Trophoblast cell (in vitro differentiated cells and primary cell): ENCODE data around the gene RAB1B.

Experiments
- DNase-seq, 2 donors: peaks; one replicate each; pipeline ENCODE4 v3.0.0-alpha.2; 2016
- H2AFZ ChIP-seq: 2 replicates; pipeline ENCODE4 v1.6.1; 2013; ENCODE audit warnings: low read length, moderate library complexity, mild to moderate bottlenecking; ENCODE audit not compliant: insufficient read depth, poor library complexity
- H2AK5ac ChIP-seq: 2 replicates; pipeline ENCODE4 v1.6.1; 2013; ENCODE audit warnings: mild to moderate bottlenecking, low read length
- H2BK120ac ChIP-seq: 2 replicates; pipeline ENCODE4 v1.6.1; 2013; ENCODE audit warnings: low read length, mild to moderate bottlenecking, moderate library complexity; ENCODE audit not compliant: insufficient read depth, poor library complexity
- H2BK12ac ChIP-seq: 2 replicates; pipeline ENCODE4 v1.6.1; 2013; ENCODE audit warnings: mild to moderate bottlenecking, low read length, moderate library complexity
- H2BK5ac ChIP-seq: 2 replicates; pipeline ENCODE4 v1.6.1; 2013; ENCODE audit warnings: low read length, low read depth, moderate library complexity, mild to moderate bottlenecking; ENCODE audit not compliant: poor library complexity
- H3K14ac ChIP-seq: 2 replicates; pipeline ENCODE4 v1.6.1; 2013; ENCODE audit warnings: mild to moderate bottlenecking, low read length
- H3K18ac ChIP-seq: 2 replicates; pipeline ENCODE4 v1.6.1; 2013; ENCODE audit warnings: mild to moderate bottlenecking, low read length
- H3K23ac ChIP-seq: 2 replicates; pipeline ENCODE4 v1.6.1; 2013; ENCODE audit warnings: low read length
- H3K27ac ChIP-seq: 2 replicates; pipeline ENCODE4 v1.5.1; 2013; ENCODE audit warnings: low read depth, mild to moderate bottlenecking, inconsistent platforms, low read length, moderate library complexity
- H3K27me3 ChIP-seq: 2 replicates; pipeline ENCODE4 v1.6.1; 2013; ENCODE audit warnings: inconsistent platforms, mild to moderate bottlenecking, low read length, moderate library complexity; ENCODE audit not compliant: insufficient read depth
- H3K36me3 ChIP-seq, 2 experiments: 1 replicate in 1 of 2; 2 replicates in 1 of 2; pipeline ENCODE4 v1.6.1; 2013; ENCODE audit warnings: low read length in 2 of 2, mild to moderate bottlenecking in 2 of 2, moderate library complexity in 1 of 2; ENCODE audit not compliant: insufficient read depth in 2 of 2, control insufficient read depth in 1 of 2
- H3K4ac ChIP-seq: 2 replicates; pipeline ENCODE4 v1.6.1; 2013; ENCODE audit warnings: low read depth, mild to moderate bottlenecking, low read length, moderate library complexity
- H3K4me1 ChIP-seq, 2 experiments: 1 replicate in 1 of 2; 2 replicates in 1 of 2; pipeline ENCODE4 v1.6.1; 2013; ENCODE audit warnings: low read length in 2 of 2, mild to moderate bottlenecking in 2 of 2, moderate library complexity in 1 of 2; ENCODE audit not compliant: insufficient read depth in 2 of 2, control insufficient read depth in 1 of 2
- H3K4me2 ChIP-seq: 2 replicates; pipeline ENCODE4 v1.6.1; 2013; ENCODE audit warnings: inconsistent platforms, mild to moderate bottlenecking, low read length, moderate library complexity
- H3K4me3 ChIP-seq: 2 replicates; pipeline ENCODE4 v1.5.1; 2013; ENCODE audit warnings: mild to moderate bottlenecking, low read depth, low read length, inconsistent platforms
- H3K79me1 ChIP-seq: one replicate; pipeline ENCODE4 v1.6.1; 2013; ENCODE audit warnings: low read length
- H3K79me2 ChIP-seq: 2 replicates; pipeline ENCODE4 v1.6.1; 2013; ENCODE audit warnings: low read length, mild to moderate bottlenecking; ENCODE audit not compliant: control insufficient read depth, insufficient read depth, poor library complexity
- H3K9ac ChIP-seq: 2 replicates; pipeline ENCODE4 v1.6.1; 2013; ENCODE audit warnings: mild to moderate bottlenecking, low read length
- H3K9me3 ChIP-seq: 2 replicates; pipeline ENCODE4 v1.6.1; 2013; ENCODE audit warnings: low read depth, mild to moderate bottlenecking, control low read depth, inconsistent platforms, low read length; ENCODE audit not compliant: insufficient read depth
- H4K12ac ChIP-seq: 2 replicates; pipeline ENCODE4 v1.6.1; 2013; ENCODE audit warnings: low read depth, mild to moderate bottlenecking, low read length, moderate library complexity
- H4K8ac ChIP-seq: 2 replicates; pipeline ENCODE4 v1.6.1; 2013; ENCODE audit warnings: low read depth, mild to moderate bottlenecking, low read length, moderate library complexity
- H4K91ac ChIP-seq: one replicate; pipeline ENCODE4 v1.6.1; 2013; ENCODE audit warnings: low read depth, mild to moderate bottlenecking, low read length, moderate library complexity
- WGBS: extraction: QIAGEN DNeasy Blood & Tissue Kit; methylation state at CpG from one replicate; pipeline ENCODE4 v1.1.7; 2013; ENCODE audit warnings: missing lambda C conversion rate; ENCODE audit not compliant: insufficient read length, insufficient coverage; ENCODE audit errors: extremely low coverage; 5-methylcytosine and 5-hydroxymethylcytosine counted together

Gene RAB1B

GRCh38 chr11:66284526-66285078, 16.2 kb downstream of the RAB1B start:
- no peak overlapping the region for H4K91ac ChIP-seq
- H3K4ac ChIP-seq = no peak overlapping the region
- H4K8ac ChIP-seq = no peak overlapping the region
- no peak overlapping the region for H3K27ac ChIP-seq
- H3K18ac ChIP-seq = no peak overlapping the region
- no peak overlapping the region for H2BK5ac ChIP-seq
- H2BK12ac ChIP-seq = no peak overlapping the region
- no peaks in the 10 kb centered on the region for H3K27me3 ChIP-seq
- H3K9ac ChIP-seq = no peak overlapping the region
- DNase-seq = no peak
- no peak overlapping the region for H2AK5ac ChIP-seq
- no peak overlapping the region for H3K4me2 ChIP-seq
- H3K14ac ChIP-seq = no peak overlapping the region
- H3K36me3 ChIP-seq = peaks cover 27 to 34% of the 10 kb centered on the region in 2 experiments
- H3K79me1 ChIP-seq = peaks cover 8% of the 10 kb centered on the region
- H2AFZ ChIP-seq = no peak overlapping the region
- H4K12ac ChIP-seq = no peak overlapping the region
- H2BK120ac ChIP-seq = no peak overlapping the region
- no CpG with 5 or more reads among the region's 16 CpGs for WGBS
- H3K4me3 ChIP-seq = no peak overlapping the region
- H3K79me2 ChIP-seq = peaks cover 10% of the 10 kb centered on the region
- no peak overlapping the region for H3K23ac ChIP-seq
- H3K4me1 ChIP-seq = peaks cover 7 to 8% of the 10 kb centered on the region in 2 experiments
- no peaks in the 10 kb centered on the region for H3K9me3 ChIP-seq

DNA sequence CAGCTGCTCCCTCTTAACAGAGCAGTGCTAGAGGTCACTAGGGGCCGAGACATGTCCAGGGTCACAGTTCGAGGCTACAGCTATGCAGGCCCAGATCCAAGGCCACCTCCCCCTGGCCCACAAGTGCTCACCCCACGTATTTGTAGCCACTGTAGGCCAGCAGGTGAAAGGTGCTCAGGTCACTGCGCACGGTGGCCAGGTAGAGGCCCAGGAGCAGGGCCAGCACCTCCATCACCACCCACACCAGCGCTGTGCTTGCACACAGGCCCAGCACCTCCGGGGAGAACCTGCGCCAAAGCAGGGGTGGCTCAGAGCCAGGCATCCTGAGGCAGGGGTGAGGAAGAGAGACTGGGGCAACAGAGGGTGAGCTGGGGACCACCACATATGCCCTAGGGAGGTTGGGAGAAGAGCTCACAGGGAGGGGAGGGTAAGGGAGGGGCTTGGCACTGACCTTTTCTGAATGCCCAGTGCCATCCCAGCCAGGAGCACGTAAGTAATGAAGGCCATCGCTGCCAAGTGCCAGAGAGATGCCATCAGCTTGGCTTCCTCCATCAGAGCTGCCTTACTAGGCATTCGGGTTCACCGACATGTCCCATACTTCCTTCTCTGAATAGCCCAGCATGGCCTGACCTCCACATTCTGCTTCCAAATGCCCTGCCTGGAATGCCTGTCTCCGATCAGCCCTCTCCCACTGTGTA, 17.0 kb downstream of the RAB1B start:
- Histone ChIP-seq H2BK120ac (no peak overlapping the region), H3K4me2 (no peak overlapping the region), H3K27me3 (no peaks in the 10 kb centered on the region), H3K4me1 (peaks cover 12 to 15% of the 10 kb centered on the region in 2 experiments), H4K91ac (no peak overlapping the region), H3K18ac (no peak overlapping the region), H4K12ac (no peak overlapping the region), H3K4me3 (no peak overlapping the region), H3K79me1 (peaks cover 8% of the 10 kb centered on the region), H3K79me2 (peaks cover 10% of the 10 kb centered on the region), H2BK5ac (no peak overlapping the region), H3K27ac (no peak overlapping the region), H2AK5ac (no peak overlapping the region), H4K8ac (no peak overlapping the region), H3K9me3 (no peaks in the 10 kb centered on the region), H3K14ac (no peak overlapping the region), H3K23ac (no peak overlapping the region), H3K4ac (no peak overlapping the region), H3K36me3 (peaks cover 27 to 34% of the 10 kb centered on the region in 2 experiments), H2AFZ (no peak overlapping the region), H3K9ac (no peak overlapping the region), H2BK12ac (no peak overlapping the region)
- WGBS = no CpG with 5 or more reads among the region's 13 CpGs
- no peak for DNase-seq

GRCh38 chr11:66286699-66287098, 18.3 kb downstream of the RAB1B start:
- Histone ChIP-seq H3K36me3 (peaks cover 27 to 34% of the 10 kb centered on the region in 2 experiments), H2BK12ac (no peak overlapping the region), H3K27me3 (peaks cover 8% of the 10 kb centered on the region), H2BK120ac (no peak overlapping the region), H3K18ac (no peak overlapping the region), H3K79me2 (peaks cover 10% of the 10 kb centered on the region), H3K4ac (no peak overlapping the region), H2AFZ (no peak overlapping the region), H3K4me3 (no peak overlapping the region), H3K4me2 (no peak overlapping the region), H2AK5ac (no peak overlapping the region), H2BK5ac (no peak overlapping the region), H3K14ac (no peak overlapping the region), H4K91ac (no peak overlapping the region), H4K12ac (no peak overlapping the region), H3K79me1 (peaks cover 8% of the 10 kb centered on the region), H3K9ac (no peak overlapping the region), H3K9me3 (no peaks in the 10 kb centered on the region), H4K8ac (no peak overlapping the region), H3K4me1 (peaks cover 12 to 15% of the 10 kb centered on the region in 2 experiments), H3K27ac (no peak overlapping the region), H3K23ac (no peak overlapping the region)
- no CpG with 5 or more reads among the region's 5 CpGs for WGBS
- DNase-seq = no peak

- peaks cover 27 to 34% of the 10 kb centered on the region in 2 experiments for H3K36me3 ChIP-seq
- no peak overlapping the region for H3K23ac ChIP-seq
- H3K4me3 ChIP-seq = no peak overlapping the region
- H3K27me3 ChIP-seq = peaks cover 14% of the 10 kb centered on the region
- no peak overlapping the region for H4K8ac ChIP-seq
- H2BK5ac ChIP-seq = no peak overlapping the region
- no peak overlapping the region for H4K91ac ChIP-seq
- peaks cover 12 to 15% of the 10 kb centered on the region in 2 experiments for H3K4me1 ChIP-seq
- no peak overlapping the region for H3K27ac ChIP-seq
- no peak overlapping the region for H3K4ac ChIP-seq
- H3K9ac ChIP-seq = no peak overlapping the region
- no CpG with 5 or more reads among the region's 10 CpGs for WGBS
- H2AFZ ChIP-seq = no peak overlapping the region
- no peak overlapping the region for H3K18ac ChIP-seq
- H3K79me2 ChIP-seq = peaks cover 10% of the 10 kb centered on the region
- H3K4me2 ChIP-seq = peak overlapping the region; percentile 62
- H3K14ac ChIP-seq = no peak overlapping the region
- H3K79me1 ChIP-seq = peaks cover 8% of the 10 kb centered on the region
- H3K9me3 ChIP-seq = peaks cover under 1% of the 10 kb centered on the region
- peak overlapping the region; percentile 43 for H2AK5ac ChIP-seq
- DNase-seq = no peak
- H2BK12ac ChIP-seq = no peak overlapping the region
- no peak overlapping the region for H2BK120ac ChIP-seq
- H4K12ac ChIP-seq = no peak overlapping the region
Measured at GRCh38 chr11:66287211-66287888, 18.9 kb downstream of the RAB1B start.
